HFF-Myc (cell line): ENCODE data around the gene RPA1.

Experiments
- DNase-seq: peaks from one replicate; pipeline ENCODE4 v3.0.0-alpha.2; 2011; ENCODE audit warnings: low read depth; ENCODE audit errors: extremely low read depth
- H3K4me3 ChIP-seq: replicated peaks from 2 replicates; pipeline ENCODE4 v1.5.1; 2011; ENCODE audit warnings: low read depth, mild to moderate bottlenecking, control low read depth, low read length
- TF ChIP-seq, protein P1 (sequence below): IDR thresholded peaks from 2 replicates; pipeline ENCODE4 v1.5.1; 2012; ENCODE audit warnings: mild to moderate bottlenecking, low read depth, low read length, control low read depth; ENCODE audit errors: missing control alignments

The RPA1 gene

GRCh38 chr17:1810450-1811103 lies 19.2 kb upstream of the RPA1 start:
- TF ChIP-seq, protein P1, sequence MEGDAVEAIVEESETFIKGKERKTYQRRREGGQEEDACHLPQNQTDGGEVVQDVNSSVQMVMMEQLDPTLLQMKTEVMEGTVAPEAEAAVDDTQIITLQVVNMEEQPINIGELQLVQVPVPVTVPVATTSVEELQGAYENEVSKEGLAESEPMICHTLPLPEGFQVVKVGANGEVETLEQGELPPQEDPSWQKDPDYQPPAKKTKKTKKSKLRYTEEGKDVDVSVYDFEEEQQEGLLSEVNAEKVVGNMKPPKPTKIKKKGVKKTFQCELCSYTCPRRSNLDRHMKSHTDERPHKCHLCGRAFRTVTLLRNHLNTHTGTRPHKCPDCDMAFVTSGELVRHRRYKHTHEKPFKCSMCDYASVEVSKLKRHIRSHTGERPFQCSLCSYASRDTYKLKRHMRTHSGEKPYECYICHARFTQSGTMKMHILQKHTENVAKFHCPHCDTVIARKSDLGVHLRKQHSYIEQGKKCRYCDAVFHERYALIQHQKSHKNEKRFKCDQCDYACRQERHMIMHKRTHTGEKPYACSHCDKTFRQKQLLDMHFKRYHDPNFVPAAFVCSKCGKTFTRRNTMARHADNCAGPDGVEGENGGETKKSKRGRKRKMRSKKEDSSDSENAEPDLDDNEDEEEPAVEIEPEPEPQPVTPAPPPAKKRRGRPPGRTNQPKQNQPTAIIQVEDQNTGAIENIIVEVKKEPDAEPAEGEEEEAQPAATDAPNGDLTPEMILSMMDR: no peak
- no peak overlapping the region for H3K4me3 ChIP-seq
- no peak for DNase-seq

GRCh38 chr17:1813088-1813487 lies 16.7 kb upstream of the RPA1 start:
- DNase-seq: no peak
- TF ChIP-seq, protein P1: no peak
- no peak overlapping the region for H3K4me3 ChIP-seq

DNA sequence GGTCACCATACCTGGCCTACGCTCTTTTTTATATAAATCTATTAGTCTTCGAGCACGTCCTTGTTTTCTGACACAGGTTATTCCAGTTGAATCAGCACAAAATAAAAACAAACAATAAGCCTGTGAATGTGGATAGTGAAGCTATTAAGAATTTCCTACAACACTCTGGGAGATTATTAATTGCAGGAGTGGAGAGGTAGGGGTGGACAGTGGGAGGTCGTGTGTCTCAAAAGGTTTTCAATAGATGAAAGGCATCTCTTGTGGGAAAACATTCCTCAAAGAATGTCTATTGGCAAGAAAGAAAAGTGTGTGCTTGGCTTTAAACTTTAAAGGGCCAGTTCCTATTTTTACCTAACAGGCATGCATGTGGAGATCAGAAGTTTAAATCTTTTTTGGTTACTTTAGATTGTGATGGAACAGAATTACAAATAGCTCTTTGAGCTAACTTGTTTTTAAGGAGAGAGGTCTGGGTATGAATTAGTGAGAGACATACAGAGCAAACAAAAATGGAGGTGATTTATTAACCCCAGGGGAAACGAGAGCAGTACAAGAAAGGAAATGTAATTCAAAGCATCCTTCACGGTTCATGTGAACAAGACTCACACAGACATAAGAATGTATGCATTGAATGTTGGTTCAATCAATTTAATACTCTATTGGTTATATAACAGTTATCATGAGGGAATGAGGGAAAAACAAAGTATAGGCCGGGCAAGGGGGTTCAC lies 9.1 kb upstream of the RPA1 start:
- TF ChIP-seq, protein P1: no peak
- DNase-seq: no peak
- H3K4me3 ChIP-seq: no peak overlapping the region

DNA sequence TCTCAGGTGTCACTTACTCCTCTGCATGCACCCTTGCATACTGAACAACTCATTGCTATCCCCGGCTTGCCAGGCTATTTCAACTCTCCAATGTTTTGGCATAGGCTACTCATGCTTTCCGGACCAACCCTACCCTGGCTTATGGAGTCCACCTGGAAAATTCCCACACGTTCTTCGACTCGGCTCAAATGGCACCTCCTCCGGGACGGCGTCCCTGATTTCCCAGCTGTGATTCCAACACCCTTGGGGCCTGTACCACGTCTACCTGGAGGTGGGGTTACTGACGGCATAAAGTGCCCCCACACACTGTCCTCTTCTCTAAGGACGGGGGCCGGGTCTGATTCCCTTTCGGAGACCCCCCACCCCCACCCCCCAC lies 601 bp upstream of the RPA1 start:
- TF ChIP-seq, protein P1: no peak
- H3K4me3 ChIP-seq: peak overlapping the region; percentile 82
- no peak for DNase-seq

DNA sequence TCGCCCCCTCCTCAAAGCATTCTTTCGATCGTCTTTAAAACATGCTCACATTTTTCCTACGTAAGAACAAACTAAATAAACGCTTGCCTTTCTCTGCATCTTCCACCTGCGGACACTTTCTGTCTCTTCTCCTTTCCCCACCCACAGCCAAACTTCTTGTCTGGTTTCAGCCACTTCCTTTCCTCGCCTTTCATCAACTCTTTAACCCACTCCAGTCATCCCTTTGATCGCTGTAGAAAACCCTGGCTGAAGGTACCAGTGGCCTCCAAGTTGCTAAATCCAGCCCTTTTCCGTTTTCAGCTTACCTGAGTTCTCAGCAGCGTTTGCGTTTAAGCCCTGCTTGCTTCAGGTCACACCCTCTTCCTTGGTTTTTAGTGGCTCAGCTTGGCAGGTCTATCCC lies 483 bp downstream of the RPA1 start:
- H3K4me3 ChIP-seq: peak overlapping the region; percentile 82
- DNase-seq: no peak
- TF ChIP-seq, protein P1: no peak

DNA sequence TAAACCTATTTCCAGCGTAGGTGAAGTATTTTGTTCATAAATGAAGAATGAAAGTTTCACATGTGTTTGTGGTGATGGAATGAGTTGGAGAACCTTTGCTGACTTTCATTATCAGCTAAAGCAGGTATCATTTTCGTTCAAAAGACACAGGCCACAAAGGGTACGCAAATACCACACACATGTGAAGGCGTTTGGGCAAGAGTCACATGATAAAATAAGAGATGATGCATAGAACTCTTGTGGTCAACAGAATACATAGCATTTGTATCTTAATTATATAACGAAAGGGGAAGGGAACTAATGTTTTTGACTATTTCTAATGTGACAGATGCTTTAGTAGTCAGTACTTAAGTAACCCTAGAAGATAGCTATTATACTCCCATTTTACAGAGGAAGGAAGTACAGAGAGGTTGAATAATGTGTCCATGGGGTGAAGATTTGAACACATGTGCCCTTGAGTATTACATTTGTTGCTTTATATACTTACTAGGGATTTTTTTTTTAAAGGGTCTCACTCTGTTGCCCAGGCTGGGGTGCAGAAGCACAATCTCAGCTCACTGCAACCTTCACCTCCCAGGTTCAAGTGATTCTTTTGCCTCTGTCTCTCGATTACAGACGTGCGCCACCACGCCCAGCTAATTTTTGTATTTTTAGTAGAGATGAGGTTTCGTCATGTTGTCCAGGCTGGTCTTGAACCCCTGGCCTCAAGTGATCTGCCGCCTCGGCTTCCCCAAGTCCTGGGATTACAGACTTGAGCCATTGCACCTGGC lies 4.8 kb downstream of the RPA1 start:
- TF ChIP-seq, protein P1: no peak
- DNase-seq: no peak
- no peak overlapping the region for H3K4me3 ChIP-seq
